ENCODE data around the gene PIK3C2G. TPM values are rescaled to one million over a fixed set of nuclear protein-coding genes. Genes with fewer than 3 reads are reported as not detected.

The PIK3C2G gene
- total RNA-seq, 1 donor from 2014 or later = not detected

DNA sequence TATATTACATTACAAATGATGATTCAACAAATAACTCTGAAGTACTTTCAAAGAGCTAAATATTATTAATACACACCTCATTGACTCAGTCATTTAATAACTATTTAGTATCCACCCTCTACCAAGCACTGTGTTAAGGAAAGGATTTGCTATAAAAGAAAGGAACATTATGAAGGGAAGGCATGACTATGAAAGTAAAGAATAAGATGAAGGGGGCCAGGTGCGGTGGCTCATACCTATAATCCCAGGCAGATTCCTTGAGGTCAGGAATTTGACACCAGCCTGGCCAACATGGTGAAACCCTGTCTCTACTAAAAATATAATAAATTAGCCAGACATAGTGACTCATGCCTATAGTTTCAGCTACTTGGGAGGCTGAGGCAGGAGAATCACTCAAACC, 368.6 kb downstream of the PIK3C2G start:
- Histone ChIP-seq H4K20me1 (ENCODE audit: low read depth) (no peaks in the 10 kb centered on the region), H3F3A (ENCODE audit: low read depth) (no peaks in the 10 kb centered on the region), H3K36me3 (no peaks in the 10 kb centered on the region), H3K9ac (no peak overlapping the region), H2AFZ (replicated peaks) (no peak overlapping the region), H3K4me1 (no peaks in the 10 kb centered on the region), H3K27me3 (no peaks in the 10 kb centered on the region), H3K4me2 (no peak overlapping the region), H3K9me3 (ENCODE audit: low read depth) (peaks cover 4% of the 10 kb centered on the region), H3K4me3 (no peak overlapping the region), H3K27ac (no peak overlapping the region), H3K79me2 (ENCODE audit: low read depth) (no peaks in the 10 kb centered on the region)
- TF ChIP-seq EZH2 (IDR thresholded peaks at IDR 0.05) (no peak), EZH2phosphoT487 (IDR thresholded peaks at IDR 0.05) (no peak)
- TF ChIP-seq, protein P1, sequence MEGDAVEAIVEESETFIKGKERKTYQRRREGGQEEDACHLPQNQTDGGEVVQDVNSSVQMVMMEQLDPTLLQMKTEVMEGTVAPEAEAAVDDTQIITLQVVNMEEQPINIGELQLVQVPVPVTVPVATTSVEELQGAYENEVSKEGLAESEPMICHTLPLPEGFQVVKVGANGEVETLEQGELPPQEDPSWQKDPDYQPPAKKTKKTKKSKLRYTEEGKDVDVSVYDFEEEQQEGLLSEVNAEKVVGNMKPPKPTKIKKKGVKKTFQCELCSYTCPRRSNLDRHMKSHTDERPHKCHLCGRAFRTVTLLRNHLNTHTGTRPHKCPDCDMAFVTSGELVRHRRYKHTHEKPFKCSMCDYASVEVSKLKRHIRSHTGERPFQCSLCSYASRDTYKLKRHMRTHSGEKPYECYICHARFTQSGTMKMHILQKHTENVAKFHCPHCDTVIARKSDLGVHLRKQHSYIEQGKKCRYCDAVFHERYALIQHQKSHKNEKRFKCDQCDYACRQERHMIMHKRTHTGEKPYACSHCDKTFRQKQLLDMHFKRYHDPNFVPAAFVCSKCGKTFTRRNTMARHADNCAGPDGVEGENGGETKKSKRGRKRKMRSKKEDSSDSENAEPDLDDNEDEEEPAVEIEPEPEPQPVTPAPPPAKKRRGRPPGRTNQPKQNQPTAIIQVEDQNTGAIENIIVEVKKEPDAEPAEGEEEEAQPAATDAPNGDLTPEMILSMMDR (IDR thresholded peaks at IDR 0.05) = no peak
- Mint-ChIP-seq H3K4me1 (no peaks in the 10 kb centered on the region), H3K27ac (no peak overlapping the region), H3K9me3 (peaks cover 12% of the 10 kb centered on the region), H3K36me3 (no peaks in the 10 kb centered on the region), H3K4me3 (no peak overlapping the region), H3K27me3 (ENCODE audit: insufficient read depth, low read depth) (peaks cover 2% of the 10 kb centered on the region)
- no peak for DNase-seq (ENCODE audit: low spot score)

DNA sequence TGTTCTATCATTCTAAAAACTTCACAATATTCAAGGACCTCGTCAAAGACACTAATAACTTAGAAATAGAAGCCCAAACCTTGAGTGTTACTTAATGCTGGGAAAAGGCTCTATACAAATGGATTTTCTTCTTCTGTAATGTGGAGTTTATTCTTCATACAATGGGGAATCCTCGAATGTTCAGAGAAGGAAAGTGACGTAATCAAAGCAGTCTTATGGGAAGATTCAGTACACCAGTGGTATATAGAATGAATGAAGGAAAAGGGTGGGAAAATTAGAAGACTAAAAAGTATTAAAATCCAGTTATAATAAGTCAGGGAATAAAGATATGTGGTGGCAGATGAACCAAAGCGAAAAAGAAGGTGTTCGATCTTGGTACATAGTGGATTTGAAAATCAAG, 370.0 kb downstream of the PIK3C2G start:
- TF ChIP-seq, protein P1 (IDR thresholded peaks at IDR 0.05) = no peak
- TF ChIP-seq EZH2 (IDR thresholded peaks at IDR 0.05) (no peak), EZH2phosphoT487 (IDR thresholded peaks at IDR 0.05) (no peak)
- Histone ChIP-seq H3K4me1 (no peaks in the 10 kb centered on the region), H4K20me1 (ENCODE audit: low read depth) (no peaks in the 10 kb centered on the region), H3K4me2 (no peak overlapping the region), H3K27me3 (no peaks in the 10 kb centered on the region), H2AFZ (replicated peaks) (no peak overlapping the region), H3K4me3 (no peak overlapping the region), H3K79me2 (ENCODE audit: low read depth) (no peaks in the 10 kb centered on the region), H3K9me3 (ENCODE audit: low read depth) (peaks cover under 1% of the 10 kb centered on the region), H3K9ac (no peak overlapping the region), H3K36me3 (no peaks in the 10 kb centered on the region), H3K27ac (no peak overlapping the region), H3F3A (ENCODE audit: low read depth) (no peaks in the 10 kb centered on the region)
- Mint-ChIP-seq H3K4me1 (no peaks in the 10 kb centered on the region), H3K27me3 (ENCODE audit: insufficient read depth, low read depth) (peaks cover 2% of the 10 kb centered on the region), H3K27ac (no peak overlapping the region), H3K4me3 (no peak overlapping the region), H3K36me3 (no peaks in the 10 kb centered on the region), H3K9me3 (peaks cover 16% of the 10 kb centered on the region)
- no peak for DNase-seq (ENCODE audit: low spot score)

DNA sequence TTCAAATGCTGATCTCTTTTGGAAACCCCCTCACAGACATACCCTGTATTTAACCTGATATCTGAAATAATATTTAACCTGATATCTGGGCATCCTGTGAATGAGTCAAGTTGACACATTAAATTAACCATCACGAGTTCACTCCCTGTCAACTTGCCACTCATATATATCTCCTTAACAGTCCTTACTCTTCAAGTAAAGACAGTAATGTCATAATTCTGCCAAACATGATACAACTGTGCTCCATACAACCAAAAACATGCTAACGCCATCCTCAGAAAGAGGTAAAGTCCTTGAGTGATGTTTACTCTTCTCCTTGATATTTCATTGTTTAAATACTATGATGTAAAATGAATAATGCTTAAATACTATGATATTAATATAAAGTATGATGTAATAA, 371.5 kb downstream of the PIK3C2G start:
- Histone ChIP-seq H3K9ac (no peak overlapping the region), H4K20me1 (ENCODE audit: low read depth) (no peaks in the 10 kb centered on the region), H3K4me3 (no peak overlapping the region), H3K79me2 (ENCODE audit: low read depth) (no peaks in the 10 kb centered on the region), H3K36me3 (no peaks in the 10 kb centered on the region), H3K4me1 (no peaks in the 10 kb centered on the region), H3K27ac (no peak overlapping the region), H3K4me2 (no peak overlapping the region), H3K9me3 (ENCODE audit: low read depth) (no peaks in the 10 kb centered on the region), H3F3A (ENCODE audit: low read depth) (no peaks in the 10 kb centered on the region), H3K27me3 (no peaks in the 10 kb centered on the region), H2AFZ (replicated peaks) (no peak overlapping the region)
- no peak for DNase-seq (ENCODE audit: low spot score)
- Mint-ChIP-seq H3K27ac (no peak overlapping the region), H3K36me3 (no peaks in the 10 kb centered on the region), H3K4me3 (no peak overlapping the region), H3K9me3 (peaks cover 6% of the 10 kb centered on the region), H3K27me3 (ENCODE audit: insufficient read depth, low read depth) (peaks cover 2% of the 10 kb centered on the region), H3K4me1 (no peaks in the 10 kb centered on the region)
- TF ChIP-seq, protein P1 (IDR thresholded peaks at IDR 0.05) = no peak
- TF ChIP-seq EZH2 (IDR thresholded peaks at IDR 0.05) (no peak), EZH2phosphoT487 (IDR thresholded peaks at IDR 0.05) (no peak)
